Measurements from ENCODE around the gene PDZRN3. TPM values are rescaled to one million over a fixed set of nuclear protein-coding genes. Genes with fewer than 3 reads are reported as not detected.

Gene PDZRN3
- total and polyA plus RNA-seq, 2 experiments from 2014 or later: 22.3 to 35.6 TPM

- peak; percentile 36 for DNase-seq
- no peak overlapping the region for H2AFZ ChIP-seq
- no peaks in the 10 kb centered on the region for H3K9me3 ChIP-seq (ENCODE audit: low read depth)
- H3K9ac ChIP-seq: no peak overlapping the region
- H3K4me3 ChIP-seq: no peak overlapping the region
- no peaks in the 10 kb centered on the region for H4K20me1 ChIP-seq (ENCODE audit: insufficient read depth)
- no peak for TF ChIP-seq EZH2 (IDR thresholded peaks at IDR 0.05; ENCODE audit: insufficient read depth, poor library complexity, severe bottlenecking)
- 94 to 96% methylated on average over 23 of the region's 23 CpGs for WGBS, 2 experiments (ENCODE audit: low coverage in 1 of 2, low lambda C conversion rate in 2 of 2, missing lambda C conversion rate in 2 of 2)
- H3K36me3 ChIP-seq (ENCODE audit: low read depth): no peaks in the 10 kb centered on the region
- H3K9me2 ChIP-seq (ENCODE audit: insufficient read depth): no peaks in the 10 kb centered on the region
- peaks cover 28% of the 10 kb centered on the region for H3F3A ChIP-seq (ENCODE audit: insufficient read depth)
- no peaks in the 10 kb centered on the region for H3K27me3 ChIP-seq (replicated peaks; ENCODE audit: insufficient read depth)
- in situ Hi-C loops (cut with MboI): loop anchor here (10.0 kb wide), 1 partner anchor 394 kb away; no protein-coding TSS in a partner anchor
- H3K79me2 ChIP-seq (ENCODE audit: insufficient read depth): peaks cover 83% of the 10 kb centered on the region
- H3K27ac ChIP-seq: no peak overlapping the region
- H3K4me2 ChIP-seq (ENCODE audit: unreplicated experiment): no peak overlapping the region
- peaks cover 52% of the 10 kb centered on the region for H3K4me1 ChIP-seq (ENCODE audit: insufficient read depth)
Measured at GRCh38 chr3:73498764-73499622, 125.7 kb downstream of the PDZRN3 start.

- Histone ChIP-seq H3K9me3 (ENCODE audit: low read depth) (no peaks in the 10 kb centered on the region), H3F3A (ENCODE audit: insufficient read depth) (peaks cover 28% of the 10 kb centered on the region), H3K27ac (no peak overlapping the region), H3K79me2 (ENCODE audit: insufficient read depth) (peaks cover 86% of the 10 kb centered on the region), H3K4me3 (no peak overlapping the region), H4K20me1 (ENCODE audit: insufficient read depth) (no peaks in the 10 kb centered on the region), H3K4me2 (ENCODE audit: unreplicated experiment) (no peak overlapping the region), H3K9me2 (ENCODE audit: insufficient read depth) (no peaks in the 10 kb centered on the region), H3K36me3 (ENCODE audit: low read depth) (no peaks in the 10 kb centered on the region), H3K9ac (no peak overlapping the region), H3K4me1 (ENCODE audit: insufficient read depth) (peaks cover 52% of the 10 kb centered on the region), H3K27me3 (replicated peaks; ENCODE audit: insufficient read depth) (no peaks in the 10 kb centered on the region), H2AFZ (no peak overlapping the region)
- in situ Hi-C loops (cut with MboI): loop anchor here (10.0 kb wide), 1 partner anchor 393 kb away; no protein-coding TSS in a partner anchor
- 86 to 90% methylated on average over 13 of the region's 13 CpGs for WGBS, 2 experiments (ENCODE audit: low coverage in 1 of 2, low lambda C conversion rate in 2 of 2, missing lambda C conversion rate in 2 of 2)
- TF ChIP-seq EZH2 (IDR thresholded peaks at IDR 0.05; ENCODE audit: insufficient read depth, poor library complexity, severe bottlenecking) (no peak), EZH2phosphoT487 (IDR thresholded peaks at IDR 0.05; ENCODE audit: insufficient read depth, low read depth) (no peak)
- DNase-seq: no peak
Measured at GRCh38 chr3:73497646-73498406, 126.9 kb downstream of the PDZRN3 start.

DNA sequence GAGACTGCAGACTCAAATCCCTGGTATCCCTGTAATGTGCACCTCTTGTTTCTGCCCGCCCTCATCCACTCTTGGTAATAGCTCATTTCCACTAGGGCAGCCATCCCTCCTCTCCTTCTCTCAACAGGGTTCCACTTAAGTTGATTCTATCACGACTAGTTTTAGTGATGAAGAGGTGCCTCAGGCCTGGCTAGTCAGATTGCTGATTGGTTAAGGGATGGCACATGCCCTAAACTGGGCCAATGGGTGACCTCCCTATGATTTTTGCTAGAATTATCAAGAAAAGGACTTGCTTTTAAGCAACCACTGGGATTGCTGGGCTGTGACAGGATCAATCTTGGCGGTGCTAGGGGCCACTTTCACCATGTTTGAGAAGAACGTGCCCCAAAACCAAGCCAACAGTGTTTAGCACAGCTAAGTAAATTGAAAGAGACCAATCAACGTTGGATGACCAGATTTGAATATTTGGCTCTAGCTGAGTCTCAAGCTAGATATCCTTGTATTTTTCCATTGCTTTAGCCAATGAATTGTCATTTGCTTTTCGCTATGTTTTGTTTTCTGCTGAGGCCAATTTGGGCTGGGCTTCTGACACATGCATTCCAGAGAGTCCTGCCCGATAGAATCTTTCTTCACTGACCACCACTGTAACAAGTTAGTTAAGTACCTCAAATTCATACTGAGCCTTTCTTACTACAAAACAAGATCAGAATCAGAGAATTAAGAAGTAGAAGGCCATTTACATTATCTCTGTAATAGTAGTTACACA, 131.0 kb downstream of the PDZRN3 start:
- peak; percentile 90 for DNase-seq
- Histone ChIP-seq H3K27me3 (replicated peaks; ENCODE audit: insufficient read depth) (no peaks in the 10 kb centered on the region), H3K27ac (peak overlapping the region; percentile 77), H4K20me1 (ENCODE audit: insufficient read depth) (no peaks in the 10 kb centered on the region), H3K9me3 (ENCODE audit: low read depth) (no peaks in the 10 kb centered on the region), H3K79me2 (ENCODE audit: insufficient read depth) (peaks cover 90% of the 10 kb centered on the region), H3K4me2 (ENCODE audit: unreplicated experiment) (peak overlapping the region; percentile 63), H3K4me1 (ENCODE audit: insufficient read depth) (peaks cover 36% of the 10 kb centered on the region), H3K9ac (peak overlapping the region; percentile 32; the same call in 1 of the 2 replicates), H3K9me2 (ENCODE audit: insufficient read depth) (no peaks in the 10 kb centered on the region), H3K36me3 (ENCODE audit: low read depth) (no peaks in the 10 kb centered on the region), H3F3A (ENCODE audit: insufficient read depth) (peaks cover 18% of the 10 kb centered on the region), H3K4me3 (peak overlapping the region; percentile 38), H2AFZ (0 out of 2 replicates have a peak overlapping the region, but pooled peaks have one; percentile 23)
- TF ChIP-seq EZH2 (IDR thresholded peaks at IDR 0.05; ENCODE audit: insufficient read depth, poor library complexity, severe bottlenecking) (no peak), EZH2phosphoT487 (IDR thresholded peaks at IDR 0.05; ENCODE audit: insufficient read depth, low read depth) (no peak)
- WGBS, 2 experiments (ENCODE audit: low coverage in 1 of 2, low lambda C conversion rate in 2 of 2, missing lambda C conversion rate in 2 of 2): 56 to 58% methylated on average over 7 of the region's 7 CpGs
- in situ Hi-C loops (cut with MboI): loop anchor here (10.0 kb wide), 1 partner anchor 389 kb away; no protein-coding TSS in a partner anchor

DNA sequence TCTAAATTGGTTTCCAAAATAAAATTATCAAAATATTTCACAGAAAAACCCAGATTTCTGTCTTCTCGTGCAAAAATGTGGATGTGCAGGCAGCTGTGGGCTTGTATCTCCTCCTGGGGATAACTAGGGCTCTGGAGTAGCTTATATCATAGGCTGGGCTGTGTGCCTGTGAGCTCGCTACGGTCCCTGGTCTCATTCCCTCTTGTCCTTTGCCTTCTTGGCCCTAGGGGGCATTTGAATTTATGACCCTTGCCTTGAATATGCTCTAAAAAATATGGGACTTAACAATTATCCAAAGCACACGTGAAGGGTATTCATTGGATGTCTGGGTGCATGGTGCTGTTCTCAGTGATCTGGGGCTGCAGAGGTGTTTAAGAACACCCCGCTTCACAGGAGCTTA, 132.6 kb downstream of the PDZRN3 start:
- WGBS, 2 experiments (ENCODE audit: low coverage in 1 of 2, low lambda C conversion rate in 2 of 2, missing lambda C conversion rate in 2 of 2): 74 to 78% methylated on average over 5 of the region's 5 CpGs
- Histone ChIP-seq H2AFZ (no peak overlapping the region), H3K27ac (no peak overlapping the region), H3K9me2 (ENCODE audit: insufficient read depth) (no peaks in the 10 kb centered on the region), H3F3A (ENCODE audit: insufficient read depth) (peaks cover 18% of the 10 kb centered on the region), H3K4me3 (no peak overlapping the region), H3K27me3 (replicated peaks; ENCODE audit: insufficient read depth) (no peaks in the 10 kb centered on the region), H3K4me1 (ENCODE audit: insufficient read depth) (peaks cover 36% of the 10 kb centered on the region), H3K9me3 (ENCODE audit: low read depth) (no peaks in the 10 kb centered on the region), H3K79me2 (ENCODE audit: insufficient read depth) (peaks cover 88% of the 10 kb centered on the region), H4K20me1 (ENCODE audit: insufficient read depth) (no peaks in the 10 kb centered on the region), H3K4me2 (ENCODE audit: unreplicated experiment) (no peak overlapping the region), H3K36me3 (ENCODE audit: low read depth) (no peaks in the 10 kb centered on the region), H3K9ac (no peak overlapping the region)
- no peak for DNase-seq
- in situ Hi-C loops (cut with MboI): loop anchor here (10.0 kb wide), 1 partner anchor 387 kb away; no protein-coding TSS in a partner anchor
- TF ChIP-seq EZH2 (IDR thresholded peaks at IDR 0.05; ENCODE audit: insufficient read depth, poor library complexity, severe bottlenecking): no peak
- TF ChIP-seq EZH2phosphoT487 (IDR thresholded peaks at IDR 0.05; ENCODE audit: insufficient read depth, low read depth): no peak
